SKM-1 treated with dmso at 0.1 percent for 144 hours (cell line): ENCODE results near the gene TCF7L2.
"Not testable (repeated sequence)": the region's sequence is repeated elsewhere in the genome, so short reads cannot be mapped to it uniquely, and the experiment has no call there.

Source experiments
- DNase-seq: peaks from one replicate; lab custom pipeline; 2025; ENCODE audit not compliant: unreplicated experiment; lab: John Stamatoyannopoulos, UW

The TCF7L2 gene

GRCh38 chr10:113061557-113061956 is 111.5 kb downstream of the TCF7L2 start:
- DNase-seq: no peak

GRCh38 chr10:113063043-113063967 is 113.3 kb downstream of the TCF7L2 start:
- DNase-seq: no peak

GRCh38 chr10:113064039-113064438 is 114.0 kb downstream of the TCF7L2 start:
- DNase-seq: no peak

- DNase-seq: not testable (repeated sequence)
Observed at GRCh38 chr10:113066120-113066519, 116.1 kb downstream of the TCF7L2 start.

GRCh38 chr10:113066561-113067312 is 116.7 kb downstream of the TCF7L2 start:
- DNase-seq: no peak

GRCh38 chr10:113067501-113067900 is 117.5 kb downstream of the TCF7L2 start:
- DNase-seq: no peak

GRCh38 chr10:113068178-113068890 is 118.3 kb downstream of the TCF7L2 start:
- no peak for DNase-seq

- no peak for DNase-seq
Observed at GRCh38 chr10:113069595-113069994, 119.5 kb downstream of the TCF7L2 start.

- no peak for DNase-seq
Observed at GRCh38 chr10:113071446-113071845, 121.4 kb downstream of the TCF7L2 start.

GRCh38 chr10:113073549-113074189 is 123.6 kb downstream of the TCF7L2 start:
- DNase-seq: no peak

GRCh38 chr10:113076949-113077348 is 126.9 kb downstream of the TCF7L2 start:
- DNase-seq: no peak

- no peak for DNase-seq
Observed at GRCh38 chr10:113078282-113078907, 128.3 kb downstream of the TCF7L2 start.

- no peak for DNase-seq
Observed at GRCh38 chr10:113080061-113080924, 130.2 kb downstream of the TCF7L2 start.

- no peak for DNase-seq
Observed at GRCh38 chr10:113080925-113081229, 130.8 kb downstream of the TCF7L2 start.

GRCh38 chr10:113084031-113084430 is 134.0 kb downstream of the TCF7L2 start:
- DNase-seq: no peak

- DNase-seq: no peak
Observed at GRCh38 chr10:113085776-113086175, 135.7 kb downstream of the TCF7L2 start.

- no peak for DNase-seq
Observed at GRCh38 chr10:113086282-113086681, 136.2 kb downstream of the TCF7L2 start.

- peak; percentile 78 for DNase-seq
Observed at GRCh38 chr10:113087165-113088029, 137.3 kb downstream of the TCF7L2 start.

GRCh38 chr10:113088194-113088593 is 138.1 kb downstream of the TCF7L2 start:
- no peak for DNase-seq
